HL-60 (cell line): ENCODE results near the gene CDT1.

ENCODE experiments used
- DNase-seq, 2 experiments: peaks; one replicate each; pipeline ENCODE4 v3.0.0-alpha.2; 2010 to 2020; ENCODE audit warnings: low read depth in 1 of 2, low spot score in 1 of 2
- H3K27ac ChIP-seq: fragments of 250-450 bp; sonication (Bioruptor Pico); replicated peaks from 2 replicates; pipeline ENCODE4 v1.5.1; 2020; ENCODE audit warnings: mild to moderate bottlenecking, moderate library complexity
- H3K27me3 ChIP-seq: fragments of 250-450 bp; sonication (Bioruptor Pico); 2 replicates; pipeline ENCODE4 v1.5.1; 2021; ENCODE audit warnings: mild to moderate bottlenecking, moderate library complexity; ENCODE audit not compliant: insufficient read depth, poor library complexity, severe bottlenecking
- H3K4me3 ChIP-seq: replicated peaks from 2 replicates; pipeline ENCODE4 v1.5.1; 2011; ENCODE audit warnings: mild to moderate bottlenecking, control low read depth, low read length; ENCODE audit not compliant: insufficient read depth
- GABPA ChIP-seq: IDR thresholded peaks from 2 replicates; pipeline ENCODE4 v1.6.1; 2012; ENCODE audit warnings: low read depth
- POLR2AphosphoS5 ChIP-seq: IDR thresholded peaks from 2 replicates; pipeline ENCODE4 v1.6.1; 2012; ENCODE audit warnings: low read depth
- SPI1 ChIP-seq: IDR thresholded peaks from 2 replicates; pipeline ENCODE4 v1.6.1; 2012; ENCODE audit warnings: low read depth, mild to moderate bottlenecking, borderline replicate concordance
- TF ChIP-seq, protein P1 (sequence below): IDR thresholded peaks from one replicate; pipeline ENCODE4 v1.5.1; 2011; ENCODE audit warnings: low read length, control low read depth, inconsistent platforms; ENCODE audit not compliant: insufficient read depth
- TF ChIP-seq, protein P2 (sequence below): IDR thresholded peaks from 2 replicates; pipeline ENCODE4 v1.6.1; 2012; ENCODE audit warnings: low read depth; ENCODE audit not compliant: insufficient replicate concordance

CDT1 gene

DNA sequence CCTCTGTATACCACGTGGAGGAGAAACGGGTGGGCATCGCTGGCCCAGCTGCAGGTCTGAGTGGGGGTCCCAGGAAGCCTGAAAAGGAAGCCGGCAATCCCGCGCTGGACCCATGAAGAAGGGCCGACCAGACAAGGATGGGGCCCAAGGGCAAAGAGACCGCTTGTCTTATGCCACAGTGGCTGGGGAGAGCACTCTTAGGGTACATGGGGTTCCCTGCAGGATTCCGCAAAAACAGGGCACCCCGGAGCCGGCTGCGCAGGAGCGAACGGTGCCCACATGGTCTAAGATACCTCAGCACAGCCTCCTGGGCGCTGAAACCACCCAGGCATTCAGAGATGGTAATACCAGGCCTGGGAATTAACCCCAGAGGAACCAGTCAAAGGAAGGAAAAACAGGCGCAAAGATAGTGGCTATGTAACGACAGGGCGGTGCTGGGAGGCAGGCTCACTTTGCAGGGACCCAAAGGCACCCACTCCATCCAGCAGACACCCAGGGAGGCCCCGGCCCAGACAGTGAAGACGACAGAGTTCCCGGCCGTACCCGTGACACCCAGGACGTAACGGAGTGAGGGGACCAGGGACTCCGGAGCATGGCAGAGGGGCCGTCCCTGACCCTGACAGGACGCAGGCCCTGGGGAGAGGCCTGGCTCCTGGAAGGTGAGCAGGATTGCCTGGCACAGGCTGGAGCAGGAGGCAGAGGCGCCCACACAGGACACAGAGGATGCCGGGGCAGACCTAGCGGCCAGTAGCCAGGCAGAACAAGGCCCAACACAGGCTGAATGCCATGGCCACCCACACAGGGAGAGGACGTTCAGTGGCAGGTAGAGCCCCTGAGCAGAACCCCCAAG, 28.8 kb upstream of the CDT1 start:
- no peak overlapping the region for H3K4me3 ChIP-seq
- DNase-seq = no peak
- H3K27ac ChIP-seq = no peak overlapping the region
- TF ChIP-seq, protein P1, sequence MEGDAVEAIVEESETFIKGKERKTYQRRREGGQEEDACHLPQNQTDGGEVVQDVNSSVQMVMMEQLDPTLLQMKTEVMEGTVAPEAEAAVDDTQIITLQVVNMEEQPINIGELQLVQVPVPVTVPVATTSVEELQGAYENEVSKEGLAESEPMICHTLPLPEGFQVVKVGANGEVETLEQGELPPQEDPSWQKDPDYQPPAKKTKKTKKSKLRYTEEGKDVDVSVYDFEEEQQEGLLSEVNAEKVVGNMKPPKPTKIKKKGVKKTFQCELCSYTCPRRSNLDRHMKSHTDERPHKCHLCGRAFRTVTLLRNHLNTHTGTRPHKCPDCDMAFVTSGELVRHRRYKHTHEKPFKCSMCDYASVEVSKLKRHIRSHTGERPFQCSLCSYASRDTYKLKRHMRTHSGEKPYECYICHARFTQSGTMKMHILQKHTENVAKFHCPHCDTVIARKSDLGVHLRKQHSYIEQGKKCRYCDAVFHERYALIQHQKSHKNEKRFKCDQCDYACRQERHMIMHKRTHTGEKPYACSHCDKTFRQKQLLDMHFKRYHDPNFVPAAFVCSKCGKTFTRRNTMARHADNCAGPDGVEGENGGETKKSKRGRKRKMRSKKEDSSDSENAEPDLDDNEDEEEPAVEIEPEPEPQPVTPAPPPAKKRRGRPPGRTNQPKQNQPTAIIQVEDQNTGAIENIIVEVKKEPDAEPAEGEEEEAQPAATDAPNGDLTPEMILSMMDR = no peak
- TF ChIP-seq, protein P2, sequence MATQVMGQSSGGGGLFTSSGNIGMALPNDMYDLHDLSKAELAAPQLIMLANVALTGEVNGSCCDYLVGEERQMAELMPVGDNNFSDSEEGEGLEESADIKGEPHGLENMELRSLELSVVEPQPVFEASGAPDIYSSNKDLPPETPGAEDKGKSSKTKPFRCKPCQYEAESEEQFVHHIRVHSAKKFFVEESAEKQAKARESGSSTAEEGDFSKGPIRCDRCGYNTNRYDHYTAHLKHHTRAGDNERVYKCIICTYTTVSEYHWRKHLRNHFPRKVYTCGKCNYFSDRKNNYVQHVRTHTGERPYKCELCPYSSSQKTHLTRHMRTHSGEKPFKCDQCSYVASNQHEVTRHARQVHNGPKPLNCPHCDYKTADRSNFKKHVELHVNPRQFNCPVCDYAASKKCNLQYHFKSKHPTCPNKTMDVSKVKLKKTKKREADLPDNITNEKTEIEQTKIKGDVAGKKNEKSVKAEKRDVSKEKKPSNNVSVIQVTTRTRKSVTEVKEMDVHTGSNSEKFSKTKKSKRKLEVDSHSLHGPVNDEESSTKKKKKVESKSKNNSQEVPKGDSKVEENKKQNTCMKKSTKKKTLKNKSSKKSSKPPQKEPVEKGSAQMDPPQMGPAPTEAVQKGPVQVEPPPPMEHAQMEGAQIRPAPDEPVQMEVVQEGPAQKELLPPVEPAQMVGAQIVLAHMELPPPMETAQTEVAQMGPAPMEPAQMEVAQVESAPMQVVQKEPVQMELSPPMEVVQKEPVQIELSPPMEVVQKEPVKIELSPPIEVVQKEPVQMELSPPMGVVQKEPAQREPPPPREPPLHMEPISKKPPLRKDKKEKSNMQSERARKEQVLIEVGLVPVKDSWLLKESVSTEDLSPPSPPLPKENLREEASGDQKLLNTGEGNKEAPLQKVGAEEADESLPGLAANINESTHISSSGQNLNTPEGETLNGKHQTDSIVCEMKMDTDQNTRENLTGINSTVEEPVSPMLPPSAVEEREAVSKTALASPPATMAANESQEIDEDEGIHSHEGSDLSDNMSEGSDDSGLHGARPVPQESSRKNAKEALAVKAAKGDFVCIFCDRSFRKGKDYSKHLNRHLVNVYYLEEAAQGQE = no peak
- no peak for TF ChIP-seq SPI1
- TF ChIP-seq POLR2AphosphoS5 = no peak
- TF ChIP-seq GABPA = no peak
- no peaks in the 10 kb centered on the region for H3K27me3 ChIP-seq

DNA sequence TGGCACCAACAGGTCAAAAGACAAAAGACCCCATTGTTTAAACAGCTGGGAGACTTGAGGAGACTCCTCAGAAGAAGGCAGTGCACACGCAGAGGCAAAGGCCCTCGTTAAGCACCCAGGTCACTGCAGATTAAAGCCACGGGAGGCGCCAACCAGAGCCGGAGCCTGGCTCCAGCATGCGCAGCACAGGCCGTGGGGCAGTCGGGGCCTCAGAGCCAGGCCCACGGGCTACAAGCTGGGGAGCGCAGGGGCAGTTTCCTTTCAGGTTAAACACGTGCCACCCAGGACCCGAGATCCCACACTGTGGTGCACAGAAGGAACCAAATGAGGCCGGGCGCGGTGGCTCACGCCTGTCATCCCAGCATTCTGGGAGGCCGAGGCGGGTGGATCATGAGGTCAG, 27.8 kb upstream of the CDT1 start:
- TF ChIP-seq GABPA (no peak), POLR2AphosphoS5 (no peak), SPI1 (no peak)
- TF ChIP-seq, protein P2 = no peak
- TF ChIP-seq, protein P1 = no peak
- Histone ChIP-seq H3K4me3 (no peak overlapping the region), H3K27me3 (no peaks in the 10 kb centered on the region), H3K27ac (no peak overlapping the region)
- DNase-seq = no peak

DNA sequence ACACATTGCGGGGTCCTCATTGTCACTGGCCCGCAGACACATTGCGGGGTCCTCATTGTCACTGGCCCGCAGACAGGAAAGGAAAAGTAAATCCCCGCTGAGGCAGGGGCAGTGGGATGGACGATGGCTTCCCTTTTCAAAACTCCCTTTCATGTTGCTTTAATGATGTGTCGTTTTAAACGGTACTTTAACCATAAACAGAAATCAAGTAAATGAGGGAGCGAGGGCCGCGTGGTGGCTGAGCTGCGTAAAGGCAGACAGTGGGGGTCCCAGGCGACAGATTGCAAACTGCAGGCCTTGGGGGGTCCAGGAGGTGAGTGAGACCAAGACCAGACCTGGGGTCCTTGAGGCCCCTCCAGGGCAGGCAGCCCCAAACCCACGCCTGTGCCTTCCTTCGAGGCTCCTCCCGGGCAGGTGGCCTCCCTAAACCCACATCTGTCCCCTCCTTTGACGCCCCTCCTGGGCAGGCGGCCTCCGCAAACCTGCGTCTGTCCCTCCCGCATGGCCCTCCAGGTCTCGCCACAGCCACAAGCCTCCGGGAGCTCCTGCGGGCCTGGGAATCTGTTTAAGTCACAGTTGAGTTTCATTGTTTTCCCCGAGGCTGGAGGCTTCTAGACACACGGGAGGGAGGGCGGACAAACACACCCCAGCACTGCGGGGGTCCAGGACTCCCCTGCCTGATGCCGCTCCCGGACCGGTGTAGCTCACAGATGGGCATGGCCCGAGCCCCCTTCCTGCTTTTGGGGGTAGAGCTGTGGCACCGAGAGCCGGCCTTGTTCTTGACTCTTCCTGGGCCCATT, 25.9 kb upstream of the CDT1 start:
- no peak overlapping the region for H3K27ac ChIP-seq
- H3K27me3 ChIP-seq = no peaks in the 10 kb centered on the region
- DNase-seq = no peak
- H3K4me3 ChIP-seq = no peak overlapping the region
- TF ChIP-seq POLR2AphosphoS5 (no peak), GABPA (no peak), SPI1 (no peak)
- TF ChIP-seq, protein P2 = no peak
- TF ChIP-seq, protein P1 = no peak
